IMR-90 (cell line): ENCODE measurements around the gene ENAM. TPM values are rescaled to one million over a fixed set of nuclear protein-coding genes. Genes with fewer than 3 reads are reported as not detected.

Experiments used
- ATAC-seq: fragments of 200-7000 bp; cut with Tn5 transposase; 2 replicates; pipeline ENCODE4 v1.9.1; 2020; ENCODE audit warnings: low read depth, mild to moderate bottlenecking, moderate library complexity
- BruUV-seq: library from RNA; stranded (reverse); fragments of 400-500 nt; replicated peaks from 2 replicates; lab custom pipeline; 2021; lab: Mats Ljungman, UMichigan
- CTCF ChIA-PET: fragments of 300-600 bp; formaldehyde crosslinking; extraction: SDS; loops from one replicate; lab custom pipeline; 2021; ENCODE audit warnings: antibody characterized with exemption; lab: Yijun Ruan, JAX
- POLR2A ChIA-PET: fragments of 300-600 bp; sonication (Branson Sonifier 250); formaldehyde crosslinking; loops from one replicate; lab custom pipeline; 2022; ENCODE audit warnings: antibody characterized with exemption; ENCODE audit not compliant: unreplicated experiment; lab: Charles Lee
- DNase-seq: peaks from one replicate; pipeline ENCODE4 v3.0.0; 2013
- H2AFZ ChIP-seq: replicated peaks from 2 replicates; pipeline ENCODE3; 2013; ENCODE audit warnings: low read length, mild to moderate bottlenecking; ENCODE audit not compliant: poor library complexity
- H2AK5ac ChIP-seq: 2 replicates; pipeline ENCODE4 v1.6.1; 2013; ENCODE audit warnings: low read depth, low read length, inconsistent platforms
- H2AK9ac ChIP-seq: replicated peaks from 2 replicates; pipeline ENCODE3; 2013; ENCODE audit warnings: mild to moderate bottlenecking, low read depth, low read length, moderate library complexity; ENCODE audit not compliant: poor library complexity
- H2BK120ac ChIP-seq: 2 replicates; pipeline ENCODE4 v1.6.1; 2013; ENCODE audit warnings: low read depth, low read length, inconsistent platforms
- H2BK15ac ChIP-seq: 3 replicates; pipeline ENCODE4 v1.6.1; 2013; ENCODE audit warnings: low read depth, low read length, inconsistent platforms
- H2BK20ac ChIP-seq: 2 replicates; pipeline ENCODE4 v1.6.1; 2013; ENCODE audit warnings: low read depth, mild to moderate bottlenecking, inconsistent platforms, low read length, moderate library complexity
- H2BK5ac ChIP-seq: 2 replicates; pipeline ENCODE4 v1.6.1; 2013; ENCODE audit warnings: mild to moderate bottlenecking, low read depth, low read length, inconsistent platforms; ENCODE audit not compliant: poor library complexity, severe bottlenecking
- H3K14ac ChIP-seq: replicated peaks from 2 replicates; pipeline ENCODE4 v1.6.1; 2013; ENCODE audit warnings: low read depth, low read length, inconsistent platforms
- H3K18ac ChIP-seq: 2 replicates; pipeline ENCODE4 v1.6.1; 2013; ENCODE audit warnings: low read depth, low read length, control low read depth
- H3K23ac ChIP-seq: 2 replicates; pipeline ENCODE4 v1.6.1; 2013; ENCODE audit warnings: low read depth, low read length, inconsistent platforms
- H3K27ac ChIP-seq: 2 replicates; pipeline ENCODE4 v1.5.1; 2013; ENCODE audit warnings: mild to moderate bottlenecking, control low read depth, low read length; ENCODE audit not compliant: insufficient read depth
- H3K27me3 ChIP-seq: 2 replicates; pipeline ENCODE4 v1.6.1; 2013; ENCODE audit warnings: low read length; ENCODE audit not compliant: control insufficient read depth, insufficient read depth
- H3K36me3 ChIP-seq: 2 replicates; pipeline ENCODE4 v1.6.1; 2013; ENCODE audit warnings: low read length, mixed read lengths; ENCODE audit not compliant: control insufficient read depth, insufficient read depth
- H3K4ac ChIP-seq: 2 replicates; pipeline ENCODE4 v1.6.1; 2013; ENCODE audit warnings: low read depth, low read length, inconsistent platforms
- H3K4me1 ChIP-seq: 2 replicates; pipeline ENCODE4 v1.6.1; 2013; ENCODE audit warnings: low read length, mixed read lengths; ENCODE audit not compliant: control insufficient read depth, insufficient read depth
- H3K4me2 ChIP-seq: 2 replicates; pipeline ENCODE4 v1.6.1; 2013; ENCODE audit warnings: low read depth, mild to moderate bottlenecking, control low read depth, low read length, moderate library complexity
- H3K4me3 ChIP-seq: 2 replicates; pipeline ENCODE4 v1.5.1; 2013; ENCODE audit warnings: low read depth, mild to moderate bottlenecking, control low read depth, low read length, moderate library complexity; ENCODE audit not compliant: insufficient read depth
- H3K56ac ChIP-seq: 2 replicates; pipeline ENCODE4 v1.6.1; 2013; ENCODE audit warnings: low read length, inconsistent platforms; ENCODE audit not compliant: insufficient read depth; ENCODE audit errors: extremely low read depth
- H3K79me1 ChIP-seq, 2 experiments: 2 replicates each; pipeline ENCODE4 v1.6.1; 2013; ENCODE audit warnings: low read length in 2 of 2, inconsistent platforms in 1 of 2, low read depth in 1 of 2
- H3K9ac ChIP-seq: 2 replicates; pipeline ENCODE4 v1.6.1; 2013; ENCODE audit warnings: low read depth, low read length, control low read depth
- H3K9me1 ChIP-seq: 2 replicates; pipeline ENCODE4 v1.6.1; 2013; ENCODE audit warnings: low read length, inconsistent platforms; ENCODE audit not compliant: insufficient read depth
- H3K9me3 ChIP-seq: 2 replicates; pipeline ENCODE4 v1.6.1; 2013; ENCODE audit warnings: low read length; ENCODE audit not compliant: control insufficient read depth, insufficient read depth
- H4K20me1 ChIP-seq: 2 replicates; pipeline ENCODE4 v1.6.1; 2013; ENCODE audit warnings: low read length, inconsistent platforms; ENCODE audit not compliant: insufficient read depth
- H4K5ac ChIP-seq: 2 replicates; pipeline ENCODE4 v1.6.1; 2013; ENCODE audit warnings: mild to moderate bottlenecking, low read depth, low read length, control low read depth
- H4K8ac ChIP-seq, 2 experiments: 2 replicates each; pipeline ENCODE4 v1.6.1; 2013; ENCODE audit warnings: low read depth in 2 of 2, low read length in 2 of 2, control low read depth in 1 of 2, inconsistent platforms in 1 of 2
- H4K91ac ChIP-seq: 2 replicates; pipeline ENCODE4 v1.6.1; 2013; ENCODE audit warnings: low read depth, low read length, inconsistent platforms; ENCODE audit not compliant: insufficient read depth
- BHLHE40 ChIP-seq: fragments of 150-350 bp; IDR thresholded peaks from 2 replicates; pipeline ENCODE4 v1.6.1; 2016; ENCODE audit warnings: mild to moderate bottlenecking, low read depth, low read length
- CEBPB ChIP-seq: IDR thresholded peaks from 2 replicates; pipeline ENCODE4 v1.6.1; 2012; ENCODE audit warnings: low read depth, low read length, improper control_type of control experiment
- CHD1 ChIP-seq: IDR thresholded peaks from 2 replicates; pipeline ENCODE4 v1.6.1; 2012; ENCODE audit warnings: low read depth, low read length, improper control_type of control experiment
- FOS ChIP-seq: fragments of 150-350 bp; IDR thresholded peaks from 2 replicates; pipeline ENCODE4 v1.6.1; 2016; ENCODE audit warnings: low read depth, low read length
- MAZ ChIP-seq: IDR thresholded peaks from 2 replicates; pipeline ENCODE4 v1.6.1; 2012; ENCODE audit warnings: low read depth, mild to moderate bottlenecking, low read length, improper control_type of control experiment, moderate library complexity, borderline replicate concordance
- MXI1 ChIP-seq: IDR thresholded peaks from 2 replicates; pipeline ENCODE4 v1.6.1; 2012; ENCODE audit warnings: low read depth, mild to moderate bottlenecking, low read length, moderate library complexity, borderline replicate concordance
- NFE2L2 ChIP-seq: fragments of 150-350 bp; IDR thresholded peaks from 2 replicates; pipeline ENCODE4 v1.6.1; 2016; ENCODE audit warnings: low read depth, mild to moderate bottlenecking, low read length
- RCOR1 ChIP-seq: IDR thresholded peaks from 2 replicates; pipeline ENCODE4 v1.6.1; 2012; ENCODE audit warnings: mild to moderate bottlenecking, low read length, improper control_type of control experiment; ENCODE audit not compliant: insufficient replicate concordance
- RFX5 ChIP-seq: IDR thresholded peaks from 2 replicates; pipeline ENCODE4 v1.8.0; 2012; ENCODE audit warnings: low read depth, mild to moderate bottlenecking, low read length, moderate library complexity
- SMC3 ChIP-seq: fragments of 150-350 bp; IDR thresholded peaks from 2 replicates; pipeline ENCODE4 v1.6.1; 2016; ENCODE audit warnings: low read depth, mild to moderate bottlenecking, antibody characterized with exemption, low read length, moderate library complexity
- dilution Hi-C: fragments of 300-500 bp; cut with HindIII; formaldehyde crosslinking; loops from one replicate; pipeline ENCODE4 v1.14.3; 2018; ENCODE audit warnings: low sequenced_read_pairs; ENCODE audit not compliant: unreplicated experiment
- in situ Hi-C: fragments of 300-500 bp; cut with MboI; formaldehyde crosslinking; loops from 3 replicates; pipeline ENCODE4 v1.14.3; 2019; ENCODE audit warnings: low sequenced_read_pairs, inconsistent platforms, mixed read lengths
- intact Hi-C: fragments of 100-400 bp; cut with micrococcal nuclease; formaldehyde crosslinking; loops from 2 replicates; pipeline ENCODE4 v1.10.0; 2022
- polyA plus RNA-seq, 3 experiments: library from polyadenylated mRNA; depleted of rRNA; stranded (reverse); fragments of >200 nt; gene quantifications; 2 replicates each; pipeline ENCODE4 v1.2.3, GENCODE V29; 2012; ENCODE audit warnings: low replicate concordance in 1 of 3
- total RNA-seq: library from RNA; depleted of rRNA; stranded (reverse); fragments of >200 nt; gene quantifications from 2 replicates; pipeline ENCODE4 v1.2.3, GENCODE V29; 2012
- TF ChIP-seq, protein P1 (sequence below): fragments of 150-350 bp; IDR thresholded peaks from 2 replicates; pipeline ENCODE4 v1.6.1; 2016; ENCODE audit warnings: low read depth, mild to moderate bottlenecking, low read length, moderate library complexity, borderline replicate concordance
- TF ChIP-seq, protein P2 (sequence below): conservative IDR thresholded peaks from 2 replicates; pipeline ENCODE4 v1.5.1; 2012; ENCODE audit warnings: mild to moderate bottlenecking, low read depth, low read length, improper control_type of control experiment

Gene ENAM
- total and polyA plus RNA-seq, 2 of the 4 experiments (the other 2 are of a cell fraction) = under 0.01 to 0.10 TPM

DNA sequence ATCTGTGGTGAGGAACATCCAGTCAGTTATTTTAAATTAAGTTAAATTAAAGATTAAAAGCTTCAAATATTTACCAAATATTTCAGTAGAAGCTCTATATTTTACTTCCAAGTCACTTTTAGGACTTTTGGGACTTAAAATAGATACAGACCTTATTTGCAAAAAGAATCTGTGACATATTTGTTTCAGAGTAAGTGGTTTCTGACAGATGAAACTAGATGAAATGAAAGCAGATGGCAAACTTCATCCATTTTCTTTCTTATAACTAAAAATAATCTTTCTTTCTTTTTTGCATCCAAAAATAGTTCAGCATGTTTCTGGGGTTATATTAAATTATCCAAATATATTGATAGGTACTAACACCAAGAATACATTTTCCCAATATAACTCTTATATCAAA lies 53.2 kb downstream of the ENAM start:
- CTCF ChIA-PET = no interaction called here
- ATAC-seq = no peak
- H4K91ac ChIP-seq = no peak overlapping the region
- TF ChIP-seq, protein P1, sequence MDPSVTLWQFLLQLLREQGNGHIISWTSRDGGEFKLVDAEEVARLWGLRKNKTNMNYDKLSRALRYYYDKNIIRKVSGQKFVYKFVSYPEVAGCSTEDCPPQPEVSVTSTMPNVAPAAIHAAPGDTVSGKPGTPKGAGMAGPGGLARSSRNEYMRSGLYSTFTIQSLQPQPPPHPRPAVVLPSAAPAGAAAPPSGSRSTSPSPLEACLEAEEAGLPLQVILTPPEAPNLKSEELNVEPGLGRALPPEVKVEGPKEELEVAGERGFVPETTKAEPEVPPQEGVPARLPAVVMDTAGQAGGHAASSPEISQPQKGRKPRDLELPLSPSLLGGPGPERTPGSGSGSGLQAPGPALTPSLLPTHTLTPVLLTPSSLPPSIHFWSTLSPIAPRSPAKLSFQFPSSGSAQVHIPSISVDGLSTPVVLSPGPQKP = no peak
- no peak for TF ChIP-seq SMC3
- no peak for TF ChIP-seq RCOR1
- no peak for TF ChIP-seq NFE2L2
- TF ChIP-seq CEBPB = no peak
- no peak for TF ChIP-seq CHD1
- TF ChIP-seq RFX5 = no peak
- TF ChIP-seq BHLHE40 = no peak
- TF ChIP-seq, protein P2, sequence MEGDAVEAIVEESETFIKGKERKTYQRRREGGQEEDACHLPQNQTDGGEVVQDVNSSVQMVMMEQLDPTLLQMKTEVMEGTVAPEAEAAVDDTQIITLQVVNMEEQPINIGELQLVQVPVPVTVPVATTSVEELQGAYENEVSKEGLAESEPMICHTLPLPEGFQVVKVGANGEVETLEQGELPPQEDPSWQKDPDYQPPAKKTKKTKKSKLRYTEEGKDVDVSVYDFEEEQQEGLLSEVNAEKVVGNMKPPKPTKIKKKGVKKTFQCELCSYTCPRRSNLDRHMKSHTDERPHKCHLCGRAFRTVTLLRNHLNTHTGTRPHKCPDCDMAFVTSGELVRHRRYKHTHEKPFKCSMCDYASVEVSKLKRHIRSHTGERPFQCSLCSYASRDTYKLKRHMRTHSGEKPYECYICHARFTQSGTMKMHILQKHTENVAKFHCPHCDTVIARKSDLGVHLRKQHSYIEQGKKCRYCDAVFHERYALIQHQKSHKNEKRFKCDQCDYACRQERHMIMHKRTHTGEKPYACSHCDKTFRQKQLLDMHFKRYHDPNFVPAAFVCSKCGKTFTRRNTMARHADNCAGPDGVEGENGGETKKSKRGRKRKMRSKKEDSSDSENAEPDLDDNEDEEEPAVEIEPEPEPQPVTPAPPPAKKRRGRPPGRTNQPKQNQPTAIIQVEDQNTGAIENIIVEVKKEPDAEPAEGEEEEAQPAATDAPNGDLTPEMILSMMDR = no peak
- TF ChIP-seq MXI1 = no peak
- no peak for TF ChIP-seq MAZ
- TF ChIP-seq FOS = no peak
- no peak overlapping the region for H3K27ac ChIP-seq
- no peak overlapping the region for H3K4ac ChIP-seq
- H2BK20ac ChIP-seq = no peak overlapping the region
- H3K4me1 ChIP-seq = no peaks in the 10 kb centered on the region
- no peak overlapping the region for H2AK5ac ChIP-seq
- H3K9me3 ChIP-seq = no peaks in the 10 kb centered on the region
- H3K9ac ChIP-seq = no peak overlapping the region
- POLR2A ChIA-PET = no interaction called here
- H3K27me3 ChIP-seq = no peaks in the 10 kb centered on the region
- no peak overlapping the region for H3K4me2 ChIP-seq
- H2BK120ac ChIP-seq = no peak overlapping the region
- H2AFZ ChIP-seq = no peak overlapping the region
- H3K79me1 ChIP-seq = no peaks in the 10 kb centered on the region
- H3K9me1 ChIP-seq = 0 out of 2 replicates have a peak, but pooled peaks cover 2% of the 10 kb centered on the region
- no peak overlapping the region for H2BK5ac ChIP-seq
- no peak overlapping the region for H2AK9ac ChIP-seq
- intact Hi-C loops (no loop called here), dilution Hi-C loops (no loop called here), in situ Hi-C loops (no loop called here)
- no peak overlapping the region for H4K5ac ChIP-seq
- H4K8ac ChIP-seq = no peak overlapping the region
- H3K4me3 ChIP-seq = no peak overlapping the region
- no peaks in the 10 kb centered on the region for H4K20me1 ChIP-seq
- no peak for DNase-seq
- H3K23ac ChIP-seq = no peak overlapping the region
- H3K18ac ChIP-seq = no peak overlapping the region
- no peak overlapping the region for H2BK15ac ChIP-seq
- no TSS peak for BruUV-seq
- H3K56ac ChIP-seq = no peak overlapping the region
- H3K14ac ChIP-seq = no peak overlapping the region
- no peaks in the 10 kb centered on the region for H3K36me3 ChIP-seq
